IMR-90 (cell line): ENCODE results near the gene INPPL1. TPM values are rescaled to one million over a fixed set of nuclear protein-coding genes. Genes with fewer than 3 reads are reported as not detected.

ENCODE experiments used
- ATAC-seq: fragments of 200-7000 bp; cut with Tn5 transposase; 2 replicates; pipeline ENCODE4 v1.9.1; 2020; ENCODE audit warnings: low read depth, mild to moderate bottlenecking, moderate library complexity
- BruUV-seq: library from RNA; stranded (reverse); fragments of 400-500 nt; replicated peaks from 2 replicates; lab custom pipeline; 2021; lab: Mats Ljungman, UMichigan
- CTCF ChIA-PET: fragments of 300-600 bp; formaldehyde crosslinking; extraction: SDS; loops from one replicate; lab custom pipeline; 2021; ENCODE audit warnings: antibody characterized with exemption; lab: Yijun Ruan, JAX
- POLR2A ChIA-PET: fragments of 300-600 bp; sonication (Branson Sonifier 250); formaldehyde crosslinking; loops from one replicate; lab custom pipeline; 2022; ENCODE audit warnings: antibody characterized with exemption; ENCODE audit not compliant: unreplicated experiment; lab: Charles Lee
- DNase-seq: peaks from one replicate; pipeline ENCODE4 v3.0.0; 2013
- H2AFZ ChIP-seq: replicated peaks from 2 replicates; pipeline ENCODE3; 2013; ENCODE audit warnings: low read length, mild to moderate bottlenecking; ENCODE audit not compliant: poor library complexity
- H2AK5ac ChIP-seq: 2 replicates; pipeline ENCODE4 v1.6.1; 2013; ENCODE audit warnings: low read depth, low read length, inconsistent platforms
- H2AK9ac ChIP-seq: replicated peaks from 2 replicates; pipeline ENCODE3; 2013; ENCODE audit warnings: mild to moderate bottlenecking, low read depth, low read length, moderate library complexity; ENCODE audit not compliant: poor library complexity
- H2BK120ac ChIP-seq: 2 replicates; pipeline ENCODE4 v1.6.1; 2013; ENCODE audit warnings: low read depth, low read length, inconsistent platforms
- H2BK15ac ChIP-seq: 3 replicates; pipeline ENCODE4 v1.6.1; 2013; ENCODE audit warnings: low read depth, low read length, inconsistent platforms
- H2BK20ac ChIP-seq: 2 replicates; pipeline ENCODE4 v1.6.1; 2013; ENCODE audit warnings: low read depth, mild to moderate bottlenecking, inconsistent platforms, low read length, moderate library complexity
- H2BK5ac ChIP-seq: 2 replicates; pipeline ENCODE4 v1.6.1; 2013; ENCODE audit warnings: mild to moderate bottlenecking, low read depth, low read length, inconsistent platforms; ENCODE audit not compliant: poor library complexity, severe bottlenecking
- H3K14ac ChIP-seq: replicated peaks from 2 replicates; pipeline ENCODE4 v1.6.1; 2013; ENCODE audit warnings: low read depth, low read length, inconsistent platforms
- H3K18ac ChIP-seq: 2 replicates; pipeline ENCODE4 v1.6.1; 2013; ENCODE audit warnings: low read depth, low read length, control low read depth
- H3K23ac ChIP-seq: 2 replicates; pipeline ENCODE4 v1.6.1; 2013; ENCODE audit warnings: low read depth, low read length, inconsistent platforms
- H3K27ac ChIP-seq: 2 replicates; pipeline ENCODE4 v1.5.1; 2013; ENCODE audit warnings: mild to moderate bottlenecking, control low read depth, low read length; ENCODE audit not compliant: insufficient read depth
- H3K27me3 ChIP-seq: 2 replicates; pipeline ENCODE4 v1.6.1; 2013; ENCODE audit warnings: low read length; ENCODE audit not compliant: control insufficient read depth, insufficient read depth
- H3K36me3 ChIP-seq: 2 replicates; pipeline ENCODE4 v1.6.1; 2013; ENCODE audit warnings: low read length, mixed read lengths; ENCODE audit not compliant: control insufficient read depth, insufficient read depth
- H3K4ac ChIP-seq: 2 replicates; pipeline ENCODE4 v1.6.1; 2013; ENCODE audit warnings: low read depth, low read length, inconsistent platforms
- H3K4me1 ChIP-seq: 2 replicates; pipeline ENCODE4 v1.6.1; 2013; ENCODE audit warnings: low read length, mixed read lengths; ENCODE audit not compliant: control insufficient read depth, insufficient read depth
- H3K4me2 ChIP-seq: 2 replicates; pipeline ENCODE4 v1.6.1; 2013; ENCODE audit warnings: low read depth, mild to moderate bottlenecking, control low read depth, low read length, moderate library complexity
- H3K4me3 ChIP-seq: 2 replicates; pipeline ENCODE4 v1.5.1; 2013; ENCODE audit warnings: low read depth, mild to moderate bottlenecking, control low read depth, low read length, moderate library complexity; ENCODE audit not compliant: insufficient read depth
- H3K56ac ChIP-seq: 2 replicates; pipeline ENCODE4 v1.6.1; 2013; ENCODE audit warnings: low read length, inconsistent platforms; ENCODE audit not compliant: insufficient read depth; ENCODE audit errors: extremely low read depth
- H3K79me1 ChIP-seq, 2 experiments: 2 replicates each; pipeline ENCODE4 v1.6.1; 2013; ENCODE audit warnings: low read length in 2 of 2, inconsistent platforms in 1 of 2, low read depth in 1 of 2
- H3K9ac ChIP-seq: 2 replicates; pipeline ENCODE4 v1.6.1; 2013; ENCODE audit warnings: low read depth, low read length, control low read depth
- H3K9me1 ChIP-seq: 2 replicates; pipeline ENCODE4 v1.6.1; 2013; ENCODE audit warnings: low read length, inconsistent platforms; ENCODE audit not compliant: insufficient read depth
- H3K9me3 ChIP-seq: 2 replicates; pipeline ENCODE4 v1.6.1; 2013; ENCODE audit warnings: low read length; ENCODE audit not compliant: control insufficient read depth, insufficient read depth
- H4K20me1 ChIP-seq: 2 replicates; pipeline ENCODE4 v1.6.1; 2013; ENCODE audit warnings: low read length, inconsistent platforms; ENCODE audit not compliant: insufficient read depth
- H4K5ac ChIP-seq: 2 replicates; pipeline ENCODE4 v1.6.1; 2013; ENCODE audit warnings: mild to moderate bottlenecking, low read depth, low read length, control low read depth
- H4K8ac ChIP-seq, 2 experiments: 2 replicates each; pipeline ENCODE4 v1.6.1; 2013; ENCODE audit warnings: low read depth in 2 of 2, low read length in 2 of 2, control low read depth in 1 of 2, inconsistent platforms in 1 of 2
- H4K91ac ChIP-seq: 2 replicates; pipeline ENCODE4 v1.6.1; 2013; ENCODE audit warnings: low read depth, low read length, inconsistent platforms; ENCODE audit not compliant: insufficient read depth
- CEBPB ChIP-seq: IDR thresholded peaks from 2 replicates; pipeline ENCODE4 v1.6.1; 2012; ENCODE audit warnings: low read depth, low read length, improper control_type of control experiment
- FOS ChIP-seq: fragments of 150-350 bp; IDR thresholded peaks from 2 replicates; pipeline ENCODE4 v1.6.1; 2016; ENCODE audit warnings: low read depth, low read length
- MAZ ChIP-seq: IDR thresholded peaks from 2 replicates; pipeline ENCODE4 v1.6.1; 2012; ENCODE audit warnings: low read depth, mild to moderate bottlenecking, low read length, improper control_type of control experiment, moderate library complexity, borderline replicate concordance
- NFE2L2 ChIP-seq: fragments of 150-350 bp; IDR thresholded peaks from 2 replicates; pipeline ENCODE4 v1.6.1; 2016; ENCODE audit warnings: low read depth, mild to moderate bottlenecking, low read length
- RFX5 ChIP-seq: IDR thresholded peaks from 2 replicates; pipeline ENCODE4 v1.8.0; 2012; ENCODE audit warnings: low read depth, mild to moderate bottlenecking, low read length, moderate library complexity
- WGBS, 2 experiments: methylation state at CpG; one replicate each; pipeline versions ENCODE4 v1.1.5 to v1.1.7; 2013; ENCODE audit warnings: missing lambda C conversion rate in 2 of 2; ENCODE audit not compliant: insufficient read length in 1 of 2; ENCODE audit errors: extremely low coverage in 2 of 2; 5-methylcytosine and 5-hydroxymethylcytosine counted together
- dilution Hi-C: fragments of 300-500 bp; cut with HindIII; formaldehyde crosslinking; loops from one replicate; pipeline ENCODE4 v1.14.3; 2018; ENCODE audit warnings: low sequenced_read_pairs; ENCODE audit not compliant: unreplicated experiment
- in situ Hi-C: fragments of 300-500 bp; cut with MboI; formaldehyde crosslinking; loops from 3 replicates; pipeline ENCODE4 v1.14.3; 2019; ENCODE audit warnings: low sequenced_read_pairs, inconsistent platforms, mixed read lengths
- intact Hi-C: fragments of 100-400 bp; cut with micrococcal nuclease; formaldehyde crosslinking; loops from 2 replicates; pipeline ENCODE4 v1.10.0; 2022
- polyA plus RNA-seq, 3 experiments: library from polyadenylated mRNA; depleted of rRNA; stranded (reverse); fragments of >200 nt; gene quantifications; 2 replicates each; pipeline ENCODE4 v1.2.3, GENCODE V29; 2012; ENCODE audit warnings: low replicate concordance in 1 of 3
- total RNA-seq: library from RNA; depleted of rRNA; stranded (reverse); fragments of >200 nt; gene quantifications from 2 replicates; pipeline ENCODE4 v1.2.3, GENCODE V29; 2012
- TF ChIP-seq, protein P1 (sequence below): fragments of 150-350 bp; IDR thresholded peaks from 2 replicates; pipeline ENCODE4 v1.6.1; 2016; ENCODE audit warnings: low read depth, mild to moderate bottlenecking, low read length, moderate library complexity, borderline replicate concordance

INPPL1 gene
- total and polyA plus RNA-seq, 2 of the 4 experiments (the other 2 are of a cell fraction), result 27.4 to 105 TPM

DNA sequence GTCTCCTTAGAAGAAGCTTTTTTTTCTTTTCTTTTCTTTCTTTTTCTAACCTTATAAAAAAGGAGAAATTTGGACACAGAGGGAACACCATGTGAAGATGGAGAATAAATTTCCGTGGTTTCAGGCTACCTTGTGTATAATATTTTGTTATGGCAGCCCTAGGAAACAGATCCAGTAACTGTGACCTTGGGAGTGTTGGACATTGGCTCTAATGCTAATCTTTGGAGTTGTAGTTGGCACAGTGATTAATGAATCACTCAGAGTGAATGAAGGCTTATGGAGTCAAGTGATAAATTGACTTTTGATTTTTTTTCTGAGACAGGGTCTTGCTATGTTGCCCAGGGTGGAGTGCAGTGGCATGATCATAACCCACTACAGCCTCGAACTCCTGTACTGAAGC lies 34.9 kb downstream of the INPPL1 start:
- H4K91ac ChIP-seq, result no peak overlapping the region
- H2AFZ ChIP-seq, result no peak overlapping the region
- H3K23ac ChIP-seq, result no peak overlapping the region
- in situ Hi-C loops, result no loop called here
- no peak overlapping the region for H3K14ac ChIP-seq
- no peak overlapping the region for H2AK5ac ChIP-seq
- no TSS peak for BruUV-seq
- DNase-seq, result no peak
- intact Hi-C loops, result no loop called here
- H3K4ac ChIP-seq, result no peak overlapping the region
- no peaks in the 10 kb centered on the region for H3K9me1 ChIP-seq
- H3K79me1 ChIP-seq, result no peaks in the 10 kb centered on the region
- no peak overlapping the region for H4K8ac ChIP-seq
- H3K4me3 ChIP-seq, result no peak overlapping the region
- H3K36me3 ChIP-seq, result no peaks in the 10 kb centered on the region
- WGBS, 2 experiments, result no CpG with 5 or more reads among the region's 2 CpGs
- no peak overlapping the region for H3K27ac ChIP-seq
- no peak overlapping the region for H2BK20ac ChIP-seq
- no peaks in the 10 kb centered on the region for H3K9me3 ChIP-seq
- H3K18ac ChIP-seq, result no peak overlapping the region
- no peak overlapping the region for H3K56ac ChIP-seq
- TF ChIP-seq FOS (no peak), CEBPB (no peak), MAZ (no peak), NFE2L2 (no peak), RFX5 (no peak)
- TF ChIP-seq, protein P1, sequence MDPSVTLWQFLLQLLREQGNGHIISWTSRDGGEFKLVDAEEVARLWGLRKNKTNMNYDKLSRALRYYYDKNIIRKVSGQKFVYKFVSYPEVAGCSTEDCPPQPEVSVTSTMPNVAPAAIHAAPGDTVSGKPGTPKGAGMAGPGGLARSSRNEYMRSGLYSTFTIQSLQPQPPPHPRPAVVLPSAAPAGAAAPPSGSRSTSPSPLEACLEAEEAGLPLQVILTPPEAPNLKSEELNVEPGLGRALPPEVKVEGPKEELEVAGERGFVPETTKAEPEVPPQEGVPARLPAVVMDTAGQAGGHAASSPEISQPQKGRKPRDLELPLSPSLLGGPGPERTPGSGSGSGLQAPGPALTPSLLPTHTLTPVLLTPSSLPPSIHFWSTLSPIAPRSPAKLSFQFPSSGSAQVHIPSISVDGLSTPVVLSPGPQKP, result no peak
- H3K9ac ChIP-seq, result no peak overlapping the region
- no peak overlapping the region for H2AK9ac ChIP-seq
- no peak overlapping the region for H2BK120ac ChIP-seq
- H3K4me2 ChIP-seq, result no peak overlapping the region
- no peak for ATAC-seq
- no peaks in the 10 kb centered on the region; the same call in 1 of the 2 replicates for H3K4me1 ChIP-seq
- POLR2A ChIA-PET, result no interaction called here
- H3K27me3 ChIP-seq, result peaks cover 29% of the 10 kb centered on the region
- H2BK15ac ChIP-seq, result no peak overlapping the region
- dilution Hi-C loops, result no loop called here
- H4K5ac ChIP-seq, result no peak overlapping the region
- no peaks in the 10 kb centered on the region for H4K20me1 ChIP-seq
- no peak overlapping the region for H2BK5ac ChIP-seq
- CTCF ChIA-PET, result no interaction called here
